Measurements from ENCODE around the gene GABRE.
"Not testable (repeated sequence)": the region's sequence is repeated elsewhere in the genome, so short reads cannot be mapped to it uniquely, and the experiment has no call there.

The GABRE gene

GRCh38 chrX:151970027-151970426, 4.4 kb downstream of the GABRE start:
- DNase-seq (ENCODE audit: low read depth, low spot score): no peak

- DNase-seq (ENCODE audit: low read depth, low spot score): no peak
Observed at GRCh38 chrX:151966236-151966635, 8.2 kb downstream of the GABRE start.

GRCh38 chrX:151962034-151962433, 12.4 kb downstream of the GABRE start:
- no peak for DNase-seq (ENCODE audit: low read depth, low spot score)

GRCh38 chrX:151958101-151958500, 16.4 kb downstream of the GABRE start:
- DNase-seq (ENCODE audit: low read depth, low spot score): no peak

- DNase-seq (ENCODE audit: low read depth, low spot score): no peak
Observed at GRCh38 chrX:151954730-151955129, 19.7 kb downstream of the GABRE start.

GRCh38 chrX:151938172-151938571, 36.3 kb downstream of the GABRE start:
- DNase-seq (ENCODE audit: low read depth, low spot score): no peak

GRCh38 chrX:151935358-151935757, 39.1 kb downstream of the GABRE start:
- no peak for DNase-seq (ENCODE audit: low read depth, low spot score)

- DNase-seq (ENCODE audit: low read depth, low spot score): no peak
Observed at GRCh38 chrX:151929126-151929525, 45.4 kb downstream of the GABRE start.

GRCh38 chrX:151923648-151924047, 50.8 kb downstream of the GABRE start:
- DNase-seq (ENCODE audit: low read depth, low spot score): no peak

- no peak for DNase-seq (ENCODE audit: low read depth, low spot score)
Observed at GRCh38 chrX:151922692-151923091, 51.8 kb downstream of the GABRE start.

- DNase-seq (ENCODE audit: low read depth, low spot score): no peak
Observed at GRCh38 chrX:151921866-151922265, 52.6 kb downstream of the GABRE start.

GRCh38 chrX:151921292-151921691, 53.2 kb downstream of the GABRE start:
- DNase-seq (ENCODE audit: low read depth, low spot score): no peak

GRCh38 chrX:151920530-151920929, 53.9 kb downstream of the GABRE start:
- DNase-seq (ENCODE audit: low read depth, low spot score): no peak

GRCh38 chrX:151920101-151920500, 54.4 kb downstream of the GABRE start:
- DNase-seq (ENCODE audit: low read depth, low spot score): no peak

GRCh38 chrX:151919610-151920009, 54.9 kb downstream of the GABRE start:
- DNase-seq (ENCODE audit: low read depth, low spot score): no peak

- DNase-seq (ENCODE audit: low read depth, low spot score): not testable (repeated sequence)
Observed at GRCh38 chrX:151918736-151919135, 55.7 kb downstream of the GABRE start.

- DNase-seq (ENCODE audit: low read depth, low spot score): no peak
Observed at GRCh38 chrX:151912780-151913179, 61.7 kb downstream of the GABRE start, which contains the start of gene MAGEA4. MAGEA4 (plus strand) TSS chrX:151912889; CDS start chrX:151923665, 10,776 bp downstream.

- DNase-seq (ENCODE audit: low read depth, low spot score): no peak
Observed at GRCh38 chrX:151912221-151912620, 62.3 kb downstream of the GABRE start.

- DNase-seq (ENCODE audit: low read depth, low spot score): no peak
Observed at GRCh38 chrX:151904989-151905388, 69.5 kb downstream of the GABRE start.
